GM12864 (cell line): ENCODE results near the gene ITGB4.

ENCODE experiments used
- DNase-seq: peaks from one replicate; pipeline ENCODE4 v3.0.0-alpha.2; 2011; ENCODE audit warnings: low read depth
- H3K4me3 ChIP-seq: 2 replicates; pipeline ENCODE4 v1.5.1; 2011; ENCODE audit warnings: mild to moderate bottlenecking, low read depth, low read length, control low read depth
- CTCF ChIP-seq: IDR thresholded peaks from 2 replicates; pipeline ENCODE4 v1.5.1; 2011; ENCODE audit warnings: low read depth, mild to moderate bottlenecking, moderate library complexity, low read length, control low read depth, inconsistent platforms; ENCODE audit errors: missing control alignments

Gene ITGB4

GRCh38 chr17:75720656-75721462 is at the start of gene ITGB4:
TSS of gene ITGB4 (plus strand) at chr17:75721459. CDS start at chr17:75724704, 3,245 bp downstream.
- TF ChIP-seq CTCF = no peak
- DNase-seq = no peak
- peak within 1 kb of the TSS; percentile 42 for H3K4me3 ChIP-seq

GRCh38 chr17:75672011-75672410 is 49.2 kb upstream of the ITGB4 start:
- no peak overlapping the region for H3K4me3 ChIP-seq
- no peak for TF ChIP-seq CTCF
- DNase-seq = no peak

GRCh38 chr17:75673487-75673886 is 47.8 kb upstream of the ITGB4 start:
- no peak for TF ChIP-seq CTCF
- no peak for DNase-seq
- no peak overlapping the region for H3K4me3 ChIP-seq

GRCh38 chr17:75676461-75676860 is 44.8 kb upstream of the ITGB4 start:
- no peak for DNase-seq
- no peak overlapping the region for H3K4me3 ChIP-seq
- no peak for TF ChIP-seq CTCF

- no peak for DNase-seq
- no peak for TF ChIP-seq CTCF
Observed at GRCh38 chr17:75679706-75680211, 41.5 kb upstream of the ITGB4 start.

GRCh38 chr17:75680431-75680830 is 40.8 kb upstream of the ITGB4 start:
- TF ChIP-seq CTCF = no peak
- H3K4me3 ChIP-seq = no peak overlapping the region
- DNase-seq = no peak

More at GRCh38 chr17:75679706-75680211, 41.5 kb upstream of the ITGB4 start:
- no peak overlapping the region for H3K4me3 ChIP-seq

GRCh38 chr17:75681289-75681688 is 40.0 kb upstream of the ITGB4 start:
- no peak for TF ChIP-seq CTCF
- H3K4me3 ChIP-seq = no peak overlapping the region
- DNase-seq = no peak
